Measurements from ENCODE around the gene IL6ST. TPM values are rescaled to one million over a fixed set of nuclear protein-coding genes. Genes with fewer than 3 reads are reported as not detected.
A peak's percentile ranks its signal among the peaks of the same experiment; 100 is the strongest.
"Not testable (repeated sequence)": the region's sequence is repeated elsewhere in the genome, so short reads cannot be mapped to it uniquely, and the experiment has no call there.

The IL6ST gene
- total and polyA plus RNA-seq, 2 experiments from 2014 or later, result 47.2 to 47.7 TPM

DNA sequence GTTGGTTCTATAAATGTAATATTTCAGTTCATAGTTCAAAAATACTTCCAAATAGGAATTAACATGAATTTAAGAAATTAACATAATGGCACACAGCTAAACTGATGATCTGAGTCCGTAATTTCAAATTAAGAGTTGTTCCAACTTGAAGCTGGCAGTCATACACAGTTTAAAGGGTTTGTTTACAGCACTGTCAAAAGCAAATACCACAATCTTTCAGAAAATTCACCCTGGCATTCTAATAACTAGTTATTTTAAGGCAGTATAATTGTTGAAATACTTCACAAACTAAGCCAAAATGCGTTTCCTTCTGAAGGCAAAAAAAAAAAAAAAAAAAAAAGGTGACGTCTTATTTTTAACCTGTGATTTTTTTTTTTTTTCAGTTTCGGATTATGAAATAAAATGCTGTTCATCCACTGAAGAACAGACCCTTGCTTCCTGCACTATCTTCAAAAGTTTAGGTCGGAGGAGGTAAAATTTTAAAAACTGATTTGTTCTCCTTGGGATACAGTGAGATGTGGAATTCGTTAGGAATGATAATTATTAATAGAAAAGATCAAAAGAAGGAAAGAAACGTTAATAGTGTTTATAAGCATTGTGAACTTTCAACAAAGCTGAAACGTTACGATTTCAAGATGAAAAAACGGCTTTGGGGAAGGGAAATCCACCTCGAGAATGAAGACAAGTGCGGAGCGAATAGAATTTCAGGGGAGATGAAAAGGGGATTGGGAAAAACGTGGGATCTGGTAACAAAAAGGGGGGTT lies 850 bp downstream of the IL6ST start:
- peak overlapping the region; percentile 49 for H3K4me3 ChIP-seq
- H3K4me1 ChIP-seq (ENCODE audit: low read depth), result peaks cover 32% of the 10 kb centered on the region
- no peak for DNase-seq (ENCODE audit: low read depth in 1 of 2, low spot score in 1 of 2)
- no peaks in the 10 kb centered on the region for H3K36me3 ChIP-seq
- H3K9me3 ChIP-seq (ENCODE audit: low read depth), result no peaks in the 10 kb centered on the region
- TF ChIP-seq CTCF (IDR thresholded peaks at IDR 0.05; ENCODE audit: low read depth, low read length), result no peak
- H3K27me3 ChIP-seq, result no peaks in the 10 kb centered on the region
- peak overlapping the region; percentile 98 for H3K27ac ChIP-seq

DNA sequence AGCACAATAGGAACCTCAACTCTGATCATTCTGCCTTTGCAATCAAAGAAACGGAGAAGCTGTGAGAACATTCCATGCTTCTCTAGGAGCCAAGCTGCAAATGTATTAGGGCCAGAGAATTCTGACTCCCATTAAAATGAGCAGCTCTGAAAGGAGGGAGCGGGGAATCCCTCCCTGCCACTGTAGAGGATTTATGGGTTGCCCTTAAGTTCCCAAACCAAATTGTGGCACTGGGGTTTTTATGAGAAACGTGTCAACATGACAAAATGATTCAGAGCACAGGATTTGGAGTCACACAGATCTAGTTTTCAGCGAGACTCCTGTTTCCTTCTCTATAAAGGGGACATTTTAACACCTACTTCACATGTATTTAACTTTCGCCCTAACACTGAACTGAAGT lies 1.8 kb downstream of the IL6ST start:
- TF ChIP-seq CTCF (IDR thresholded peaks at IDR 0.05; ENCODE audit: low read depth, low read length), result no peak
- DNase-seq (ENCODE audit: low read depth in 1 of 2, low spot score in 1 of 2), result peak; percentile 23 to 63

DNA sequence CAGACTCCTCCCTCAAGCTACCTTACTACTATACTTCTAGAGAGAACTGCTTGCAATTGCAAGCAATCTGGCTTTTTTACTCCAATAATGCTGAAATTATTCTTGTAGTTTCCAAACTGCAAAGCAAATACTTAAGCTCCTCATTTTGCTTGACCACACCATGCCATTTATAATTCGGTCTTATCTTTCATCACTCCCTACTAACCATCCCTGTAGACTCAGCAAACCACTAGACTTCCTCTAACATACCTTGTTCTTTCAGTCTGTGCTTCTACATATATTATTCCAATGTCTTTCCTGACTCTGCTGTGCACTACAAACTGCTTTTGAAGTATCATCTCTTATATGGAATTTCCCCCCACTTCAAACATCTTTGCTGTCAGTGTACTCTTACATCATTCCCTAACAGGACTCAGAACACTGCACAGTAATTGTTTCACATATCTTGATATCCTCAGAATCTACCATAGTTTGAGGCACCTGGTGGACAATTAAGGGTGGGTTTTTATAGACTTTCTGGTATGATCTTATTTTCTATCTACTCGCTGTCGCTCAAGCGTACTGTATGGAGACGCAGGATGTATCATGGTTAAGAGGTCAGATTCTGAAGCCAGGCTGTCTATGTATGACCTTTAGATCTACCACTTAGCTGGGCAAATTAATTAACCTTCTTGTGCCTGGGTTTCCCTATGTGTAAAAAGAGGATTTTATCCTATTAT lies 2.8 kb downstream of the IL6ST start:
- peaks cover 5% of the 10 kb centered on the region for H3K36me3 ChIP-seq
- no peak for TF ChIP-seq CTCF (IDR thresholded peaks at IDR 0.05; ENCODE audit: low read depth, low read length)
- peaks cover 32% of the 10 kb centered on the region for H3K4me1 ChIP-seq (ENCODE audit: low read depth)
- H3K27me3 ChIP-seq, result no peaks in the 10 kb centered on the region
- DNase-seq (ENCODE audit: low read depth in 1 of 2, low spot score in 1 of 2), result peak in 1 of 2 donors; percentile 56
- H3K27ac ChIP-seq, result peak overlapping the region; percentile 2
- peak overlapping the region; percentile 49 for H3K4me3 ChIP-seq
- no peaks in the 10 kb centered on the region for H3K9me3 ChIP-seq (ENCODE audit: low read depth)

More for the DNA sequence above, 1.8 kb downstream of the IL6ST start:
- Histone ChIP-seq H3K4me3 (peak overlapping the region; percentile 49), H3K36me3 (no peaks in the 10 kb centered on the region), H3K27ac (peak overlapping the region; percentile 98), H3K4me1 (ENCODE audit: low read depth) (peaks cover 32% of the 10 kb centered on the region), H3K9me3 (ENCODE audit: low read depth) (no peaks in the 10 kb centered on the region), H3K27me3 (no peaks in the 10 kb centered on the region)

- H3K27ac ChIP-seq; H3K27me3 ChIP-seq; H3K4me3 ChIP-seq; H3K9me3 ChIP-seq (ENCODE audit: low read depth); H3K36me3 ChIP-seq; DNase-seq (ENCODE audit: low read depth in 1 of 2, low spot score in 1 of 2): not testable (repeated sequence)
- peaks cover 32% of the 10 kb centered on the region for H3K4me1 ChIP-seq (ENCODE audit: low read depth)
Measured at GRCh38 chr5:55990895-55991294, 3.9 kb downstream of the IL6ST start.

DNA sequence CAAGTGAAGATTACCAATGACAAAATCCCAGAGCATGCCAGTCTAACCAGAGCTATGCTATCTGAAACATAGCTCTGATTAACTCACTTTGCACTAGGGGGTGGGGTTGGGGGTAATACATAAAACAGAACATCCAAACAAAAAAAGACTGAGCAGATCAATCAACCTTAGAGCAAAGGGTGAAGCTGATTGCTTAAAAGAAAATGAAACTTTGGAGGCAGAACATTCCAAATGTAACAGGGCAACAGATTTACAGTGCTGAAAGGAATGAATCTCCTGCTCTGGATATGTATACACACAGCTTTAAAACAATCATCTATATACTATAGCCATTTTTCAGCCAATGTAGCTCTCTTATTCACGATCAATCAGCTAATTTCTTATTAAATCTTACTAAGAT lies 4.9 kb downstream of the IL6ST start:
- no peaks in the 10 kb centered on the region for H3K9me3 ChIP-seq (ENCODE audit: low read depth)
- no peak for DNase-seq (ENCODE audit: low read depth in 1 of 2, low spot score in 1 of 2)
- no peak for TF ChIP-seq CTCF (IDR thresholded peaks at IDR 0.05; ENCODE audit: low read depth, low read length)
- H3K4me3 ChIP-seq, result no peak overlapping the region
- peaks cover 5% of the 10 kb centered on the region for H3K36me3 ChIP-seq
- H3K27ac ChIP-seq, result peak overlapping the region; percentile 74
- H3K27me3 ChIP-seq, result no peaks in the 10 kb centered on the region
- H3K4me1 ChIP-seq (ENCODE audit: low read depth), result peaks cover 32% of the 10 kb centered on the region
